H1 (cell line): ENCODE measurements around the gene PIAS3. TPM values are rescaled to one million over a fixed set of nuclear protein-coding genes. Genes with fewer than 3 reads are reported as not detected.

Source experiments
- CTCF ChIA-PET: fragments of 300-600 bp; sonication (Branson Sonifier 250); formaldehyde crosslinking; loops from one replicate; lab custom pipeline; 2021; ENCODE audit not compliant: partially characterized antibody; lab: Charles Lee
- POLR2A ChIA-PET: fragments of 300-600 bp; sonication (Branson Sonifier 250); formaldehyde crosslinking; loops from one replicate; lab custom pipeline; 2021; ENCODE audit warnings: inconsistent platforms; ENCODE audit not compliant: partially characterized antibody; lab: Charles Lee
- DNase-seq, 2 experiments: peaks; one replicate each; pipeline versions ENCODE4 v3.0.0 to v3.0.0-alpha.2; 2010 to 2022; ENCODE audit warnings: low spot score in 2 of 2, low read depth in 1 of 2, mixed read lengths in 1 of 2
- FAIRE-seq: peaks from 2 replicates; lab custom pipeline; 2011; peaks lifted over from hg19 to GRCh38; lab: Jason Lieb, UNC
- H2AFZ ChIP-seq: 2 replicates; pipeline ENCODE4 v1.8.1; 2012; ENCODE audit warnings: low read length, inconsistent platforms
- H2AK5ac ChIP-seq: 2 replicates; pipeline ENCODE4 v1.6.1; 2013; ENCODE audit warnings: low read depth, low read length
- H2BK120ac ChIP-seq: replicated peaks from 2 replicates; pipeline ENCODE3; 2013; ENCODE audit warnings: low read depth, low read length, inconsistent platforms
- H2BK12ac ChIP-seq: 2 replicates; pipeline ENCODE4 v1.6.1; 2013; ENCODE audit warnings: low read depth, low read length
- H2BK15ac ChIP-seq: 2 replicates; pipeline ENCODE4 v1.6.1; 2013; ENCODE audit warnings: low read length
- H2BK20ac ChIP-seq: 2 replicates; pipeline ENCODE4 v1.6.1; 2013; ENCODE audit warnings: low read length
- H2BK5ac ChIP-seq: 2 replicates; pipeline ENCODE4 v1.6.1; 2013; ENCODE audit warnings: low read depth, low read length
- H3K14ac ChIP-seq: 2 replicates; pipeline ENCODE4 v1.6.1; 2013; ENCODE audit warnings: inconsistent platforms; ENCODE audit not compliant: insufficient read length
- H3K18ac ChIP-seq: 2 replicates; pipeline ENCODE4 v1.6.1; 2013; ENCODE audit warnings: low read length; ENCODE audit errors: extremely low read depth
- H3K23ac ChIP-seq: 2 replicates; pipeline ENCODE4 v1.6.1; 2013; ENCODE audit warnings: inconsistent platforms; ENCODE audit not compliant: insufficient read length
- H3K23me2 ChIP-seq: 2 replicates; pipeline ENCODE4 v1.6.1; 2013; ENCODE audit warnings: low read depth, low read length
- H3K27ac ChIP-seq: 2 replicates; pipeline ENCODE4 v1.6.1; 2011; ENCODE audit warnings: low read depth, low read length, inconsistent platforms
- H3K27me3 ChIP-seq, 4 experiments: replicated peaks in 1 of 4; 1 replicate in 1 of 4; 2 replicates in 3 of 4; pipeline versions ENCODE4 v1.6.1 to v1.8.1; 2011 to 2013; ENCODE audit warnings: low read length in 3 of 4, mild to moderate bottlenecking in 3 of 4, inconsistent platforms in 2 of 4, mixed read lengths in 2 of 4, moderate library complexity in 1 of 4; ENCODE audit not compliant: control insufficient read depth in 3 of 4, insufficient read depth in 3 of 4; ENCODE audit errors: extremely low read depth in 1 of 4
- H3K36me3 ChIP-seq, 4 experiments: 2 replicates each; pipeline versions ENCODE4 v1.6.1 to v1.8.1; 2011 to 2013; ENCODE audit warnings: mild to moderate bottlenecking in 4 of 4, low read length in 3 of 4, moderate library complexity in 2 of 4, control low read depth in 1 of 4, inconsistent platforms in 1 of 4; ENCODE audit not compliant: insufficient read depth in 4 of 4, control insufficient read depth in 2 of 4
- H3K4ac ChIP-seq: replicated peaks from 2 replicates; pipeline ENCODE3; 2013; ENCODE audit warnings: low read length, low read depth, mixed read lengths, inconsistent platforms; ENCODE audit not compliant: insufficient read length
- H3K4me1 ChIP-seq, 4 experiments: replicated peaks in 1 of 4; 1 replicate in 1 of 4; 2 replicates in 3 of 4; pipeline versions ENCODE4 v1.6.1 to v1.8.1; 2011 to 2013; ENCODE audit warnings: low read length in 3 of 4, inconsistent platforms in 2 of 4, mixed read lengths in 1 of 4; ENCODE audit not compliant: insufficient read depth in 4 of 4, control insufficient read depth in 3 of 4
- H3K4me2 ChIP-seq, 2 experiments: 2 replicates each; pipeline versions ENCODE4 v1.6.1 to v1.8.1; 2011 to 2013; ENCODE audit warnings: low read depth in 2 of 2, low read length in 2 of 2, control low read depth in 1 of 2, inconsistent platforms in 1 of 2, mild to moderate bottlenecking in 1 of 2; ENCODE audit not compliant: insufficient read depth in 1 of 2
- H3K4me3 ChIP-seq, 4 experiments: fragments of 200-600, 300-600 bp in 1 of 4; sonication (generic), shearing (Covaris generic), sonication (Bioruptor Twin) in 1 of 4; 2 replicates each; pipeline versions ENCODE4 v1.5.1 to v1.8.1; 2011 to 2016; ENCODE audit warnings: low read length in 4 of 4, low read depth in 3 of 4, control low read depth in 2 of 4, inconsistent platforms in 2 of 4, mild to moderate bottlenecking in 2 of 4, mixed read lengths in 1 of 4, moderate library complexity in 1 of 4; ENCODE audit not compliant: insufficient read depth in 2 of 4; ENCODE audit errors: extremely low read depth in 1 of 4
- H3K56ac ChIP-seq: replicated peaks from 2 replicates; pipeline ENCODE3; 2013; ENCODE audit warnings: low read depth, mild to moderate bottlenecking, mixed read lengths, low read length, inconsistent platforms; ENCODE audit not compliant: insufficient read length
- H3K79me1 ChIP-seq: 2 replicates; pipeline ENCODE4 v1.6.1; 2013; ENCODE audit warnings: low read depth, low read length, control low read depth
- H3K79me2 ChIP-seq, 2 experiments: 2 replicates each; pipeline versions ENCODE4 v1.6.1 to v1.8.1; 2012 to 2013; ENCODE audit warnings: low read length in 2 of 2, mild to moderate bottlenecking in 2 of 2, inconsistent platforms in 1 of 2; ENCODE audit not compliant: insufficient read depth in 2 of 2, control insufficient read depth in 1 of 2
- H3K9ac ChIP-seq, 4 experiments: replicated peaks in 1 of 4; 1 replicate in 1 of 4; 2 replicates in 3 of 4; pipeline versions ENCODE4 v1.6.1 to v1.8.1; 2011 to 2013; ENCODE audit warnings: low read depth in 3 of 4, low read length in 3 of 4, control low read depth in 2 of 4, mild to moderate bottlenecking in 2 of 4, moderate library complexity in 2 of 4, inconsistent platforms in 1 of 4; ENCODE audit errors: extremely low read depth in 1 of 4
- H3K9me3 ChIP-seq, 2 experiments: 2 replicates each; pipeline versions ENCODE4 v1.6.1 to v1.8.1; 2012 to 2013; ENCODE audit warnings: mild to moderate bottlenecking in 2 of 2, moderate library complexity in 2 of 2, control low read depth in 1 of 2, inconsistent platforms in 1 of 2, low read depth in 1 of 2, low read length in 1 of 2, mixed read lengths in 1 of 2; ENCODE audit not compliant: insufficient read depth in 2 of 2
- H4K20me1 ChIP-seq, 2 experiments: replicated peaks in 1 of 2; 2 replicates each; pipeline versions ENCODE3 to v1.8.1; 2011 to 2013; ENCODE audit warnings: inconsistent platforms in 2 of 2, low read length in 2 of 2, mild to moderate bottlenecking in 1 of 2; ENCODE audit not compliant: insufficient read depth in 2 of 2, control insufficient read depth in 1 of 2
- H4K5ac ChIP-seq: 2 replicates; pipeline ENCODE4 v1.6.1; 2013; ENCODE audit warnings: low read length, low read depth, mixed read lengths, inconsistent platforms; ENCODE audit not compliant: insufficient read length
- H4K8ac ChIP-seq: 2 replicates; pipeline ENCODE4 v1.8.0; 2013; ENCODE audit warnings: mild to moderate bottlenecking, moderate library complexity, low read length, inconsistent platforms; ENCODE audit not compliant: insufficient read depth; ENCODE audit errors: extremely low read depth
- H4K91ac ChIP-seq: replicated peaks from 2 replicates; pipeline ENCODE3; 2013; ENCODE audit warnings: low read length, mixed read lengths, inconsistent platforms; ENCODE audit not compliant: insufficient read length
- CHD1 ChIP-seq: IDR thresholded peaks from 2 replicates; pipeline ENCODE4 v1.6.1; 2012; ENCODE audit warnings: low read depth, low read length, improper control_type of control experiment
- CHD2 ChIP-seq: IDR thresholded peaks from 2 replicates; pipeline ENCODE4 v1.6.1; 2012; ENCODE audit warnings: low read length, improper control_type of control experiment
- CTCF ChIP-seq, 3 experiments: IDR thresholded peaks; 1 replicate in 2 of 3; 2 replicates in 1 of 3; pipeline versions ENCODE4 v1.5.1 to v1.6.1; 2011; ENCODE audit warnings: low read length in 3 of 3, mild to moderate bottlenecking in 3 of 3, inconsistent platforms in 2 of 3, low read depth in 1 of 3, moderate library complexity in 1 of 3; ENCODE audit not compliant: insufficient read depth in 1 of 3; ENCODE audit errors: control extremely low read depth in 1 of 3
- EP300 ChIP-seq, 2 experiments: IDR thresholded peaks; 1 replicate in 1 of 2; 2 replicates in 1 of 2; pipeline ENCODE4 v1.6.1; 2011 to 2012; ENCODE audit warnings: low read depth in 2 of 2, low read length in 2 of 2, mild to moderate bottlenecking in 2 of 2, borderline replicate concordance in 1 of 2, inconsistent platforms in 1 of 2, moderate library complexity in 1 of 2
- SIN3A ChIP-seq, 2 experiments: IDR thresholded peaks in 1 of 2; conservative IDR thresholded peaks in 1 of 2; 2 replicates each; pipeline ENCODE4 v1.6.1; 2011 to 2012; ENCODE audit warnings: low read length in 2 of 2, improper control_type of control experiment in 1 of 2, low read depth in 1 of 2, mild to moderate bottlenecking in 1 of 2
- TAF1 ChIP-seq: IDR thresholded peaks from 2 replicates; pipeline ENCODE4 v1.6.1; 2011; ENCODE audit warnings: mild to moderate bottlenecking, low read depth, low read length
- TAF7 ChIP-seq: optimal IDR thresholded peaks from 2 replicates; pipeline ENCODE3; 2011; ENCODE audit warnings: low read depth, mild to moderate bottlenecking, inconsistent platforms, low read length, moderate library complexity, borderline replicate concordance
- TBP ChIP-seq: IDR thresholded peaks from 2 replicates; pipeline ENCODE4 v1.6.1; 2011; ENCODE audit warnings: low read depth, low read length, improper control_type of control experiment
- TEAD4 ChIP-seq: IDR thresholded peaks from 2 replicates; pipeline ENCODE4 v1.6.1; 2012; ENCODE audit warnings: low read depth, low read length, inconsistent platforms, mixed read lengths
- WGBS, 2 experiments: shearing (Covaris generic) in 1 of 2; methylation state at CpG; one replicate each; pipeline versions ENCODE4 v1.1.6 to v1.1.7; 2013 to 2015; ENCODE audit warnings: low lambda C conversion rate in 2 of 2, mixed read lengths in 2 of 2, inconsistent platforms in 1 of 2, low coverage in 1 of 2, missing lambda C conversion rate in 1 of 2; ENCODE audit not compliant: insufficient replicate concordance in 2 of 2, insufficient coverage in 1 of 2, insufficient read length in 1 of 2; ENCODE audit errors: extremely low coverage in 1 of 2, missing lambda C conversion rate in 1 of 2; 5-methylcytosine and 5-hydroxymethylcytosine counted together
- polyA plus RNA-seq, 7 experiments: library from polyadenylated mRNA; depleted of rRNA in 3 of 7; stranded (reverse) in 5 of 7; unstranded in 2 of 7; fragments of >200 nt in 5 of 7; fragments of 200-250 nt in 2 of 7; gene quantifications; 1 replicate in 5 of 7; 2 replicates in 1 of 7; 4 replicates in 1 of 7; pipeline versions ENCODE4 v1.2.1 to v1.2.3, GENCODE V29; 2011 to 2013; ENCODE audit warnings: missing spikeins in 2 of 7, mixed read lengths in 2 of 7
- total RNA-seq: library from RNA; stranded (reverse); fragmentation: NEBNext Ultra II Directional; extraction: Animal tissue kit (Norgen Biotek cat#: 25700); gene quantifications from 2 replicates; pipeline ENCODE4 v1.2.1, GENCODE V29; 2021

The PIAS3 gene
- total and polyA plus RNA-seq, 2 of the 8 experiments (the other 6 are each of a cell fraction or from before 2014, with no cell fraction given): 36.7 to 49.9 TPM

GRCh38 chr1:145859491-145860023, 676 bp upstream of the PIAS3 start:
- peak overlapping the region; percentile 63 to 77 for H3K4me2 ChIP-seq
- peak overlapping the region; percentile 92 for H4K8ac ChIP-seq
- peak overlapping the region; percentile 93 for H2AFZ ChIP-seq
- peak overlapping the region; percentile 63 to 95 (median 89) for H3K4me3 ChIP-seq
- DNase-seq (peak; percentile 47 to 88), FAIRE-seq (no peak)
- peaks cover 7% of the 10 kb centered on the region for H3K23me2 ChIP-seq
- H4K5ac ChIP-seq: peak overlapping the region; percentile 90
- no peak overlapping the region for H2BK12ac ChIP-seq
- H3K9me3 ChIP-seq: peaks cover 4 to 5% of the 10 kb centered on the region in 2 experiments; a peak in 2 of 4 replicates
- no peak overlapping the region for H2BK20ac ChIP-seq
- H3K4ac ChIP-seq: no peak overlapping the region
- peaks cover 0 to 5% (median 3%) of the 10 kb centered on the region in 4 experiments; a peak in 4 of 7 replicates for H3K4me1 ChIP-seq
- peak overlapping the region; percentile 81; the same call in 1 of the 2 replicates for H2BK15ac ChIP-seq
- peak overlapping the region; percentile 95 for H3K18ac ChIP-seq
- no peak overlapping the region for H2AK5ac ChIP-seq
- peak overlapping the region; percentile 62 for H4K91ac ChIP-seq
- H3K14ac ChIP-seq: no peak overlapping the region
- no peak overlapping the region for H2BK120ac ChIP-seq
- WGBS, 2 experiments: 0% methylated on average over 28 of the region's 41 CpGs; no CpG with 5 or more reads in 1 of the 2 experiments
- H3K27ac ChIP-seq: peak overlapping the region; percentile 70
- no peaks in the 10 kb centered on the region for H4K20me1 ChIP-seq
- H3K56ac ChIP-seq: peak overlapping the region; percentile 52
- H3K23ac ChIP-seq: no peak overlapping the region
- H2BK5ac ChIP-seq: peak overlapping the region; percentile 90; the same call in 1 of the 2 replicates
- no peaks in the 10 kb centered on the region for H3K27me3 ChIP-seq
- ChIA-PET CTCF (interaction anchor here (0.6 to 12.9 kb wide), 14 partner anchors 11 to 179 kb away, joined by 3 to 214 read pairs (median 4); partner anchors contain the start of gene NUDT17), POLR2A (interaction anchor here (1.0 to 8.1 kb wide), 22 partner anchors 8 to 192 kb away, joined by 3 to 95 read pairs (median 8); partner anchors contain the start of genes ANKRD35, NUDT17, PEX11B and POLR3C)
- H3K79me2 ChIP-seq: peaks cover 0 to 11% of the 10 kb centered on the region in 2 experiments; a peak in 1 of 4 replicates
- H3K36me3 ChIP-seq: peaks cover 10 to 22% (median 18%) of the 10 kb centered on the region in 4 experiments
- peaks cover 5% of the 10 kb centered on the region; the same call in 1 of the 2 replicates for H3K79me1 ChIP-seq
- peak overlapping the region in 3 of 4 experiments; percentile 67 to 75 (median 73); a peak in 6 of 7 replicates for H3K9ac ChIP-seq
- no peak for TF ChIP-seq TAF7
- peak in 1 of 2 experiments; percentile 20; a peak in 1 of 4 replicates for TF ChIP-seq SIN3A (conservative IDR thresholded peaks at IDR 0.05 in 1 of 2, IDR thresholded peaks at IDR 0.05 in 1 of 2; ENCODE audit: low read depth in 1 of 2, low read length in 2 of 2)
- peak in 1 of 3 experiments; percentile 16; a peak in 1 of 4 replicates for TF ChIP-seq CTCF (IDR thresholded peaks at IDR 0.05; ENCODE audit: control extremely low read depth in 1 of 3, insufficient read depth in 1 of 3, low read depth in 1 of 3, low read length in 3 of 3)
- no peak for TF ChIP-seq CHD1
- no peak for TF ChIP-seq TEAD4
- peak; percentile 56; the same call in 1 of the 2 replicates for TF ChIP-seq TBP
- no peak for TF ChIP-seq EP300 (IDR thresholded peaks at IDR 0.05; ENCODE audit: borderline replicate concordance in 1 of 2, low read depth in 2 of 2, low read length in 2 of 2)
- peak; percentile 76 for TF ChIP-seq TAF1
- TF ChIP-seq CHD2: no peak
